ENCODE results near the gene LRRC3. TPM values are rescaled to one million over a fixed set of nuclear protein-coding genes. Genes with fewer than 3 reads are reported as not detected.

LRRC3 gene
- total RNA-seq, 4 donors from 2014 or later = 3.9 to 6.2 (median 4.7) TPM

GRCh38 chr21:44475266-44475845, 20.0 kb downstream of the LRRC3 start:
- WGBS = 88% methylated on average over 17 of the region's 17 CpGs
- DNase-seq (ENCODE audit: low spot score in 2 of 2) = peak; percentile 20 to 48
- Histone ChIP-seq H3K36me3 (no peaks in the 10 kb centered on the region), H3K27ac (no peak overlapping the region), H3K27me3 (no peaks in the 10 kb centered on the region), H3K9me3 (no peaks in the 10 kb centered on the region), H3K4me3 (no peak overlapping the region), H3K4me1 (no peaks in the 10 kb centered on the region)
- no peak for TF ChIP-seq EP300 (IDR thresholded peaks at IDR 0.05)
- TF ChIP-seq POLR2AphosphoS5 (IDR thresholded peaks at IDR 0.05) = no peak
- no peak for TF ChIP-seq POLR2A (IDR thresholded peaks at IDR 0.05)
- no peak for TF ChIP-seq CTCF (IDR thresholded peaks at IDR 0.05)

- Histone ChIP-seq H3K4me1 (no peaks in the 10 kb centered on the region), H3K36me3 (no peaks in the 10 kb centered on the region), H3K4me3 (no peak overlapping the region), H3K27me3 (no peaks in the 10 kb centered on the region), H3K27ac (no peak overlapping the region), H3K9me3 (no peaks in the 10 kb centered on the region)
- WGBS = 77% methylated on average over 8 of the region's 8 CpGs
- TF ChIP-seq POLR2A (IDR thresholded peaks at IDR 0.05) = no peak
- TF ChIP-seq CTCF (IDR thresholded peaks at IDR 0.05) = no peak
- no peak for TF ChIP-seq POLR2AphosphoS5 (IDR thresholded peaks at IDR 0.05)
- no peak for TF ChIP-seq EP300 (IDR thresholded peaks at IDR 0.05)
- DNase-seq (ENCODE audit: low spot score in 2 of 2) = peak; percentile 49 to 70
Observed at GRCh38 chr21:44477131-44477530, 21.8 kb downstream of the LRRC3 start.

- no peaks in the 10 kb centered on the region for H3K4me1 ChIP-seq
- DNase-seq (ENCODE audit: low spot score in 2 of 2) = peak in 1 of 2 donors; percentile 29
- 80% methylated on average over 6 of the region's 7 CpGs for WGBS
- H3K27ac ChIP-seq = no peak overlapping the region
- H3K36me3 ChIP-seq = no peaks in the 10 kb centered on the region
- H3K27me3 ChIP-seq = no peaks in the 10 kb centered on the region
- TF ChIP-seq POLR2A (IDR thresholded peaks at IDR 0.05) = no peak
- no peak for TF ChIP-seq CTCF (IDR thresholded peaks at IDR 0.05)
- TF ChIP-seq EP300 (IDR thresholded peaks at IDR 0.05) = no peak
- no peak for TF ChIP-seq POLR2AphosphoS5 (IDR thresholded peaks at IDR 0.05)
- no peaks in the 10 kb centered on the region for H3K9me3 ChIP-seq
- no peak overlapping the region for H3K4me3 ChIP-seq
Observed at GRCh38 chr21:44477712-44478111, 22.4 kb downstream of the LRRC3 start.

- Histone ChIP-seq H3K4me1 (no peaks in the 10 kb centered on the region), H3K27ac (no peak overlapping the region), H3K4me3 (no peak overlapping the region), H3K9me3 (no peaks in the 10 kb centered on the region), H3K36me3 (no peaks in the 10 kb centered on the region), H3K27me3 (no peaks in the 10 kb centered on the region)
- 71% methylated on average over 15 of the region's 16 CpGs for WGBS
- TF ChIP-seq POLR2A (IDR thresholded peaks at IDR 0.05) (no peak), CTCF (IDR thresholded peaks at IDR 0.05) (no peak), EP300 (IDR thresholded peaks at IDR 0.05) (no peak), POLR2AphosphoS5 (IDR thresholded peaks at IDR 0.05) (no peak)
- DNase-seq (ENCODE audit: low spot score in 2 of 2) = no peak
Observed at GRCh38 chr21:44478124-44478800, 23.0 kb downstream of the LRRC3 start.

- no peaks in the 10 kb centered on the region for H3K4me1 ChIP-seq
- WGBS = 95% methylated on average over 5 of the region's 5 CpGs
- TF ChIP-seq POLR2AphosphoS5 (IDR thresholded peaks at IDR 0.05) = no peak
- no peak for TF ChIP-seq CTCF (IDR thresholded peaks at IDR 0.05)
- TF ChIP-seq POLR2A (IDR thresholded peaks at IDR 0.05) = no peak
- no peak for TF ChIP-seq EP300 (IDR thresholded peaks at IDR 0.05)
Observed at GRCh38 chr21:44478801-44479167, 23.5 kb downstream of the LRRC3 start.

More at GRCh38 chr21:44478801-44479167, 23.5 kb downstream of the LRRC3 start:
- Histone ChIP-seq H3K36me3 (no peaks in the 10 kb centered on the region), H3K27me3 (no peaks in the 10 kb centered on the region), H3K4me3 (no peak overlapping the region), H3K9me3 (no peaks in the 10 kb centered on the region), H3K27ac (no peak overlapping the region)
- no peak for DNase-seq (ENCODE audit: low spot score in 2 of 2)

All from suprapubic skin (tissue), 4 donors.